ENCODE measurements around the gene PHACTR4.
"Not testable (repeated sequence)": the region's sequence is repeated elsewhere in the genome, so short reads cannot be mapped to it uniquely, and the experiment has no call there.

PHACTR4 gene

DNA sequence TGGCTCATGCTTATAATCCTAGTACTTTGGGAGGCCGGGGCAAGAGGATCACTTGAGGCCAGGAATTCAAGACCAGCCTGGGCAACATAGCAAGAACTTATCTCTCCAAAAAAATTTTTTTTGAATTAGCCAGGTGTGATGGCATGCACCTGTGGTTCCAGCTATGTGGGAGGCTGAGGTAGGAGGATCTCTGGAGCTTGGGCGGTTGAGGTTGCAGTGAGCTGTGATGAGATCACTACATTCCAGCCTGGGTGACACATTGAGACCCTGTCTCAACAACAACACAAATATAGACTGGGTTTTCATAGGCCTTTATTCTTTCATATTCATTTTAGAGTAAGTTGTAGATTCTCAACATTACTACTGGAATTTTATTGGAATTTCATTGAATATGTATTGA, 27.9 kb upstream of the PHACTR4 start:
- no peak for DNase-seq (ENCODE audit: low read depth)
- TF ChIP-seq MYC (IDR thresholded peaks at IDR 0.05; ENCODE audit: low read depth, low read length) (no peak), POLR2A (IDR thresholded peaks at IDR 0.05; ENCODE audit: extremely low read depth, insufficient read length) (no peak)
- TF ChIP-seq, protein P1, sequence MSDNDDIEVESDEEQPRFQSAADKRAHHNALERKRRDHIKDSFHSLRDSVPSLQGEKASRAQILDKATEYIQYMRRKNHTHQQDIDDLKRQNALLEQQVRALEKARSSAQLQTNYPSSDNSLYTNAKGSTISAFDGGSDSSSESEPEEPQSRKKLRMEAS (IDR thresholded peaks at IDR 0.05; ENCODE audit: low read depth, low read length), result no peak
- TF ChIP-seq, protein P2, sequence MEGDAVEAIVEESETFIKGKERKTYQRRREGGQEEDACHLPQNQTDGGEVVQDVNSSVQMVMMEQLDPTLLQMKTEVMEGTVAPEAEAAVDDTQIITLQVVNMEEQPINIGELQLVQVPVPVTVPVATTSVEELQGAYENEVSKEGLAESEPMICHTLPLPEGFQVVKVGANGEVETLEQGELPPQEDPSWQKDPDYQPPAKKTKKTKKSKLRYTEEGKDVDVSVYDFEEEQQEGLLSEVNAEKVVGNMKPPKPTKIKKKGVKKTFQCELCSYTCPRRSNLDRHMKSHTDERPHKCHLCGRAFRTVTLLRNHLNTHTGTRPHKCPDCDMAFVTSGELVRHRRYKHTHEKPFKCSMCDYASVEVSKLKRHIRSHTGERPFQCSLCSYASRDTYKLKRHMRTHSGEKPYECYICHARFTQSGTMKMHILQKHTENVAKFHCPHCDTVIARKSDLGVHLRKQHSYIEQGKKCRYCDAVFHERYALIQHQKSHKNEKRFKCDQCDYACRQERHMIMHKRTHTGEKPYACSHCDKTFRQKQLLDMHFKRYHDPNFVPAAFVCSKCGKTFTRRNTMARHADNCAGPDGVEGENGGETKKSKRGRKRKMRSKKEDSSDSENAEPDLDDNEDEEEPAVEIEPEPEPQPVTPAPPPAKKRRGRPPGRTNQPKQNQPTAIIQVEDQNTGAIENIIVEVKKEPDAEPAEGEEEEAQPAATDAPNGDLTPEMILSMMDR (IDR thresholded peaks at IDR 0.05; ENCODE audit: low read depth, low read length), result no peak
- no peak overlapping the region for H3K4me3 ChIP-seq (ENCODE audit: low read depth, low read length)

DNA sequence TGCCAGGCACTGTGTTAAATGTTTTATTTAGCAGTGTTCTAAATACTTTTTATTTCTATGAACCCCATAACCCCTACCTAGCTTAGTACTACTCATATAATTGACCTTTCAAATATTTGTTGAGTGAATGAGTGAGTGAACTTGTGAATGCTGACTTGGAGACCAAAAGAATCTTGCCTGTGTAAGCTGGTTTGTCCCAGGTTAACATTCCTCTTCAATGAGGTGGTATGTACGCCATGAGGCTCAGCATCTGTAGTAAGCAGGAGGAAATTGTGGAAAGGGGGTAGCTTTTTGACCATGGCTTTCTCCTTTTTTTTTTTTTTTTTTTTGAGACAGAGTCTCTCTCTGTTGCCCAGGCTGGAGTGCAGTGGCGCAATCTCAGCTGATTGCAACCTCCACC, 26.1 kb upstream of the PHACTR4 start:
- DNase-seq (ENCODE audit: low read depth), result no peak
- H3K4me3 ChIP-seq (ENCODE audit: low read depth, low read length), result no peak overlapping the region
- no peak for TF ChIP-seq MYC (IDR thresholded peaks at IDR 0.05; ENCODE audit: low read depth, low read length)
- TF ChIP-seq, protein P1 (IDR thresholded peaks at IDR 0.05; ENCODE audit: low read depth, low read length), result no peak
- TF ChIP-seq, protein P2 (IDR thresholded peaks at IDR 0.05; ENCODE audit: low read depth, low read length), result no peak
- no peak for TF ChIP-seq POLR2A (IDR thresholded peaks at IDR 0.05; ENCODE audit: extremely low read depth, insufficient read length)

GRCh38 chr1:28353248-28353810, 16.2 kb upstream of the PHACTR4 start:
- not testable (repeated sequence) for DNase-seq (ENCODE audit: low read depth); H3K4me3 ChIP-seq (ENCODE audit: low read depth, low read length)

DNA sequence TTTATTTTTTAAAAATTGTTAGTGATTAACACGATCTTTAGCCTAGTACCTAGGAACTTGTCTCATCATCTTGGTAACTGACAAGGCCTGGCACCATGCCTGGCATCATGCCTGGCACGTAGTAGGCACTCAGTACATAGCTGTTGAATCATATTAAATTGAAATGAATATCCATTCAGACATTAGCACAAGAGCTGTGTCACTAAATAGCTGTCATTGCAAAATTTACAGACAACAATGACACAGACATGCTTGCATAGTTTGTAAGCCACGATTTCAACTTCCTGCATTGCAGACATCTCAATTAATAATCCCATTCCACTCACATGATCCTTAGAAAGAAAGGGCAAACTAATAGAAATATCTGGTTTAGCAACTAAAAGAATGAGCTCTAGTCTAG, 15.4 kb upstream of the PHACTR4 start:
- TF ChIP-seq MYC (IDR thresholded peaks at IDR 0.05; ENCODE audit: low read depth, low read length) (no peak), POLR2A (IDR thresholded peaks at IDR 0.05; ENCODE audit: extremely low read depth, insufficient read length) (no peak)
- TF ChIP-seq, protein P2 (IDR thresholded peaks at IDR 0.05; ENCODE audit: low read depth, low read length), result no peak
- TF ChIP-seq, protein P1 (IDR thresholded peaks at IDR 0.05; ENCODE audit: low read depth, low read length), result no peak
- H3K4me3 ChIP-seq (ENCODE audit: low read depth, low read length), result no peak overlapping the region
- no peak for DNase-seq (ENCODE audit: low read depth)

GRCh38 chr1:28358716-28359115, 10.8 kb upstream of the PHACTR4 start:
- H3K4me3 ChIP-seq (ENCODE audit: low read depth, low read length), result no peak overlapping the region
- no peak for DNase-seq (ENCODE audit: low read depth)
- TF ChIP-seq, protein P2 (IDR thresholded peaks at IDR 0.05; ENCODE audit: low read depth, low read length), result no peak
- no peak for TF ChIP-seq MYC (IDR thresholded peaks at IDR 0.05; ENCODE audit: low read depth, low read length)
- no peak for TF ChIP-seq POLR2A (IDR thresholded peaks at IDR 0.05; ENCODE audit: extremely low read depth, insufficient read length)
- TF ChIP-seq, protein P1 (IDR thresholded peaks at IDR 0.05; ENCODE audit: low read depth, low read length), result no peak

DNA sequence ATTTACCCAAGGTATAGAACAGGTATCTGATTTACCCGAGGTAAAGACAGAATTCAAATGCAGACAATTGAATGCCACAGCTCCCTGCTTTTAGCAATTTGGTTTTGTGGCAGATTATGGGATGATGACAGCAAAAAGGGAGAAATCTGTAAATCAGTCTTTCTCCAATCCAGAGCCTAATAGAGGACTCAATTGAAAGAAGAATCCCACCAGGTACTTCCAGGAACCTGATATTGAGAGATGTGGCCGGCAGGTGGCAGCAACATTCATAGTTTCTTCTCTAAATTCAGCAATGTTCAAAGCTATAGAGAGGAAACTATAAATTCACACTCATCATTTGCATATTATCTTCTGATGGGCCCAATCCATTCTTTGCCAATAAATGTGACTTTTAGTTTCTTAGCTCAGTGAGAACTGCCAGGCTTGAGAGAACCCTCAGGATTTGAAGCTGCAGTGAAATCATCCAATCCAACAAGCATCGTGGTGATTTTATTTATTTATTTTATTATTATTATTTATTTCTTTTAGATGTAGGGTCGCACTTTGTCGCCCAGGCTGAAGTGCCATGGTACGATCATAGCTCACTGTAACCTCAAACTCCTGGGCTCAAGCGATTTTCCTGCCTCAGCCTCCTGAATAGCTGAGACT, 9.8 kb upstream of the PHACTR4 start:
- TF ChIP-seq, protein P1 (IDR thresholded peaks at IDR 0.05; ENCODE audit: low read depth, low read length), result no peak
- TF ChIP-seq, protein P2 (IDR thresholded peaks at IDR 0.05; ENCODE audit: low read depth, low read length), result peak; percentile 68
- H3K4me3 ChIP-seq (ENCODE audit: low read depth, low read length), result no peak overlapping the region
- peak; percentile 76 for DNase-seq (ENCODE audit: low read depth)
